H9 (cell line): ENCODE results near the gene TSR2. TPM values are rescaled to one million over a fixed set of nuclear protein-coding genes. Genes with fewer than 3 reads are reported as not detected.

ENCODE experiments used
- DNase-seq: peaks from one replicate; pipeline ENCODE4 v3.0.0-alpha.2; 2017
- H2AFZ ChIP-seq: one replicate; pipeline ENCODE4 v1.6.1; 2013; ENCODE audit warnings: mild to moderate bottlenecking, low read length, control low read depth, moderate library complexity
- H2AK5ac ChIP-seq: 2 replicates; pipeline ENCODE4 v1.6.1; 2013; ENCODE audit warnings: low read length, control low read depth, mixed read lengths; ENCODE audit not compliant: insufficient read length
- H2BK120ac ChIP-seq: one replicate; pipeline ENCODE4 v1.6.1; 2013; ENCODE audit warnings: low read depth, mild to moderate bottlenecking, low read length, control low read depth, inconsistent platforms; ENCODE audit not compliant: poor library complexity, severe bottlenecking
- H2BK12ac ChIP-seq: 2 replicates; pipeline ENCODE4 v1.6.1; 2013; ENCODE audit warnings: low read length, control low read depth, mixed read lengths, low read depth; ENCODE audit not compliant: insufficient read length
- H2BK15ac ChIP-seq: 2 replicates; pipeline ENCODE4 v1.6.1; 2013; ENCODE audit warnings: low read depth, low read length, control low read depth
- H2BK20ac ChIP-seq: one replicate; pipeline ENCODE4 v1.6.1; 2013; ENCODE audit warnings: low read depth, mild to moderate bottlenecking, low read length, control low read depth, inconsistent platforms; ENCODE audit not compliant: poor library complexity, severe bottlenecking
- H2BK5ac ChIP-seq: 2 replicates; pipeline ENCODE4 v1.6.1; 2013; ENCODE audit warnings: low read length, control low read depth, mixed read lengths; ENCODE audit not compliant: insufficient read length
- H3K14ac ChIP-seq: 2 replicates; pipeline ENCODE4 v1.6.1; 2013; ENCODE audit warnings: low read length, control low read depth; ENCODE audit not compliant: insufficient read depth
- H3K18ac ChIP-seq: 2 replicates; pipeline ENCODE4 v1.6.1; 2013; ENCODE audit warnings: low read depth, mild to moderate bottlenecking, mixed read lengths, low read length, control low read depth; ENCODE audit not compliant: insufficient read length
- H3K23ac ChIP-seq: 2 replicates; pipeline ENCODE4 v1.6.1; 2013; ENCODE audit warnings: low read length, control low read depth, mixed read lengths, low read depth; ENCODE audit not compliant: insufficient read length
- H3K23me2 ChIP-seq: 2 replicates; pipeline ENCODE4 v1.6.1; 2013; ENCODE audit warnings: low read depth, mild to moderate bottlenecking, mixed read lengths, low read length, control low read depth; ENCODE audit not compliant: insufficient read length, poor library complexity, severe bottlenecking
- H3K27ac ChIP-seq: 2 replicates; pipeline ENCODE4 v1.5.1; 2013; ENCODE audit warnings: low read length, control low read depth, mixed read lengths, low read depth; ENCODE audit not compliant: insufficient read length
- H3K27me3 ChIP-seq: 2 replicates; pipeline ENCODE4 v1.6.1; 2013; ENCODE audit warnings: low read length, control low read depth, inconsistent platforms; ENCODE audit not compliant: insufficient read depth
- H3K4ac ChIP-seq: 2 replicates; pipeline ENCODE4 v1.6.1; 2013; ENCODE audit warnings: low read depth, mild to moderate bottlenecking, control low read depth, inconsistent platforms, low read length, moderate library complexity
- H3K4me1 ChIP-seq: 2 replicates; pipeline ENCODE4 v1.6.1; 2013; ENCODE audit warnings: low read length, control low read depth, inconsistent platforms; ENCODE audit not compliant: insufficient read depth
- H3K4me2 ChIP-seq: 2 replicates; pipeline ENCODE4 v1.6.1; 2013; ENCODE audit warnings: low read length, control low read depth, mixed read lengths; ENCODE audit not compliant: insufficient read length, insufficient read depth
- H3K56ac ChIP-seq: 2 replicates; pipeline ENCODE4 v1.6.1; 2013; ENCODE audit warnings: low read depth, mild to moderate bottlenecking, mixed read lengths, low read length, control low read depth; ENCODE audit not compliant: insufficient read length
- H3K79me1 ChIP-seq: 2 replicates; pipeline ENCODE4 v1.6.1; 2013; ENCODE audit warnings: low read depth, mild to moderate bottlenecking, moderate library complexity, low read length, control low read depth, inconsistent platforms; ENCODE audit not compliant: insufficient read depth, poor library complexity, severe bottlenecking
- H3K79me2 ChIP-seq: 2 replicates; pipeline ENCODE4 v1.6.1; 2013; ENCODE audit warnings: low read length, control low read depth, inconsistent platforms; ENCODE audit not compliant: insufficient read depth
- H3K9ac ChIP-seq: 2 replicates; pipeline ENCODE4 v1.6.1; 2013; ENCODE audit warnings: low read length, control low read depth, mixed read lengths; ENCODE audit not compliant: insufficient read length; ENCODE audit errors: extremely low read depth
- H3K9me3 ChIP-seq: one replicate; pipeline ENCODE4 v1.6.1; 2013; ENCODE audit warnings: low read depth, low read length, inconsistent platforms; ENCODE audit not compliant: control insufficient read depth
- H3T11ph ChIP-seq: one replicate; pipeline ENCODE4 v1.6.1; 2013; ENCODE audit warnings: mild to moderate bottlenecking, low read length, control low read depth, inconsistent platforms
- H4K20me1 ChIP-seq: one replicate; pipeline ENCODE4 v1.6.1; 2013; ENCODE audit not compliant: control insufficient read depth, insufficient read length, insufficient read depth
- H4K5ac ChIP-seq: 2 replicates; pipeline ENCODE4 v1.6.1; 2013; ENCODE audit warnings: low read depth, mild to moderate bottlenecking, mixed read lengths, low read length, control low read depth; ENCODE audit not compliant: insufficient read length
- H4K8ac ChIP-seq: replicated peaks from 2 replicates; pipeline ENCODE4 v1.6.1; 2013; ENCODE audit warnings: low read length, control low read depth, mixed read lengths, low read depth; ENCODE audit not compliant: insufficient read length
- H4K91ac ChIP-seq: 2 replicates; pipeline ENCODE4 v1.6.1; 2013; ENCODE audit warnings: low read depth, mild to moderate bottlenecking, moderate library complexity, mixed read lengths, low read length, control low read depth; ENCODE audit not compliant: insufficient read length
- H3K27ac Mint-ChIP-seq, 3 experiments: 2 replicates in 2 of 3; 3 replicates in 1 of 3; pipeline ENCODE4 v1.8.0; 2020 to 2021; ENCODE audit warnings: mixed read lengths in 3 of 3, mild to moderate bottlenecking in 1 of 3, moderate library complexity in 1 of 3
- H3K27me3 Mint-ChIP-seq: 2 replicates; pipeline ENCODE4 v1.8.0; 2021; ENCODE audit warnings: low read depth, mild to moderate bottlenecking, moderate library complexity, mixed read lengths
- H3K36me3 Mint-ChIP-seq, 3 experiments: 2 replicates in 2 of 3; 3 replicates in 1 of 3; pipeline ENCODE4 v1.8.0; 2020 to 2021; ENCODE audit warnings: low read depth in 3 of 3, mixed read lengths in 3 of 3; ENCODE audit not compliant: insufficient read depth in 1 of 3
- H3K4me1 Mint-ChIP-seq, 2 experiments: 2 replicates each; pipeline ENCODE4 v1.8.0; 2020; ENCODE audit warnings: mixed read lengths in 2 of 2
- H3K4me3 Mint-ChIP-seq, 2 experiments: 2 replicates in 1 of 2; 3 replicates in 1 of 2; pipeline ENCODE4 v1.8.0; 2020 to 2021; ENCODE audit warnings: mild to moderate bottlenecking in 2 of 2, mixed read lengths in 2 of 2, moderate library complexity in 1 of 2
- H3K9me3 Mint-ChIP-seq, 2 experiments: 2 replicates in 1 of 2; 3 replicates in 1 of 2; pipeline ENCODE4 v1.8.0; 2020; ENCODE audit warnings: mild to moderate bottlenecking in 2 of 2, mixed read lengths in 2 of 2, moderate library complexity in 1 of 2
- CTCF ChIP-seq: fragments of 200-600 bp; sonication (generic); conservative IDR thresholded peaks from 3 replicates; pipeline ENCODE4 v1.8.0; 2021; ENCODE audit warnings: antibody characterized with exemption, mild to moderate bottlenecking
- WGBS: extraction: QIAGEN DNeasy Blood & Tissue Kit; methylation state at CpG from one replicate; pipeline ENCODE4 v1.1.7; 2013; ENCODE audit warnings: missing lambda C conversion rate, low lambda C conversion rate, mixed read lengths; ENCODE audit not compliant: insufficient read length; ENCODE audit errors: extremely low coverage; 5-methylcytosine and 5-hydroxymethylcytosine counted together
- total RNA-seq: library from RNA; stranded (reverse); gene quantifications from 2 replicates; pipeline ENCODE4 v1.2.1, GENCODE V29; 2021

The TSR2 gene
- total RNA-seq, 1 experiment from 2014 or later: 51.7 TPM

GRCh38 chrX:54479136-54480111, 39.2 kb downstream of the TSR2 start:
- Mint-ChIP-seq H3K27me3 (peaks cover 4% of the 10 kb centered on the region; the same call in 1 of the 2 replicates), H3K4me3 (peak overlapping the region in 1 of 2 experiments; percentile 65; a peak in 3 of 5 replicates), H3K36me3 (peaks cover 7 to 13% (median 11%) of the 10 kb centered on the region in 3 experiments; a peak in 6 of 7 replicates), H3K9me3 (peaks cover 72 to 77% of the 10 kb centered on the region in 2 experiments), H3K4me1 (peaks cover 40 to 56% of the 10 kb centered on the region in 2 experiments), H3K27ac (peak overlapping the region; percentile 77 to 95 (median 92); a peak in 6 of 7 replicates)
- H2AK5ac ChIP-seq: no peak overlapping the region
- H2BK15ac ChIP-seq: no peak overlapping the region
- no peak overlapping the region for H4K8ac ChIP-seq
- no peak overlapping the region for H3K27ac ChIP-seq
- no peaks in the 10 kb centered on the region for H3K79me1 ChIP-seq
- no peak overlapping the region for H2BK12ac ChIP-seq
- H3T11ph ChIP-seq: no peak overlapping the region
- H2BK5ac ChIP-seq: no peak overlapping the region
- H3K18ac ChIP-seq: no peak overlapping the region
- H3K9me3 ChIP-seq: peaks cover 30% of the 10 kb centered on the region
- H3K23me2 ChIP-seq: no peaks in the 10 kb centered on the region
- DNase-seq: peak; percentile 68
- no CpG with 5 or more reads among the region's 9 CpGs for WGBS
- H2BK120ac ChIP-seq: no peak overlapping the region
- H2BK20ac ChIP-seq: no peak overlapping the region
- no peak overlapping the region for H3K9ac ChIP-seq
- H2AFZ ChIP-seq: no peak overlapping the region
- H4K20me1 ChIP-seq: no peaks in the 10 kb centered on the region
- no peak overlapping the region for H4K91ac ChIP-seq
- H3K4ac ChIP-seq: no peak overlapping the region
- H3K27me3 ChIP-seq: no peaks in the 10 kb centered on the region
- H4K5ac ChIP-seq: no peak overlapping the region
- H3K4me2 ChIP-seq: no peak overlapping the region
- H3K79me2 ChIP-seq: no peaks in the 10 kb centered on the region; the same call in 1 of the 2 replicates
- no peak overlapping the region for H3K23ac ChIP-seq
- no peak overlapping the region for H3K14ac ChIP-seq
- no peak overlapping the region for H3K56ac ChIP-seq
- peaks cover 2% of the 10 kb centered on the region; the same call in 1 of the 2 replicates for H3K4me1 ChIP-seq
- no peak for TF ChIP-seq CTCF
